NCI-H2107 treated with DMSO at 0.1 percent for 48 hours (cell line): Measurements from ENCODE around the gene LEMD2.

Experiments
- DNase-seq: peaks from one replicate; lab custom pipeline; 2025; ENCODE audit not compliant: unreplicated experiment; lab: John Stamatoyannopoulos, UW

LEMD2 gene

DNA sequence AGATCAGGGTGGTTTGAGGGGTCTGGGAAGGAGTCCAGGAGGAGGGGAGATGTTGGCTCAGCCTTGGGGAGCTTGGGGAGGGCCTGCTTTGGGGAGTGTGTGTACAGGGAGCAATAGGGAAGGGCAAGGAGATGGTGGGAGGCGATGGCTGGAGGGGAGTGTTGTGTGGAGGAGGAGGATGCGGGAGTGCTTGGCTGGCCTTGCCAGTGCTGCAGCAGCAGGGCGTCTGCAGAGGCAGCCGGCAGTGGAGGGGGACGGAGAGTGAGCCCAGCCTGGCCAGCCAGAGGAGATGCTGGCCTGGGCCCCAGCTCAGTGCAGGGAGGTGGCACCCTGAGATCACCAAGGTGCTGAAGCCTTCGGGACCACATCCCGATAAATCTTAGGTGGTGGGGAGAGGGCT lies 46.1 kb downstream of the LEMD2 start:
- no peak for DNase-seq

DNA sequence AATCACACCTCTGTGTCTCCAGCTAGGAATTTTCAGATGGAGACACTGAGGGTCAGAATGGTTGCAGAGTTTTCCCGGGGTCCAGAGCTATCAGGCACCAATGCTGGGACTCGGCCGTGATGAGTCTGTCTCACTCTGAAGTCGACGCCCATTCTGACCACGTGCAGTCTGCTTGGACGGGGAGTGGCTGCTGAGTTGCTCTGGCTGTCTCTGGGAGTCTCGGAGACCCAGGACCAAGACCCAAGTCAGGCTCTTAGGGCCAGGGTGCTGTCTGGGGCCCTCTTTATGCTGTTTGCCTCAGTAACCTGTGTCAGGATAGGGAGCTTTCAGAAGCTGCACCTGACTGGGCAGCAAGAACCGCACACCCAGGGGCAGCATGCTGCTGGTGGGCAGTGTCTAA lies 46.8 kb downstream of the LEMD2 start:
- no peak for DNase-seq

DNA sequence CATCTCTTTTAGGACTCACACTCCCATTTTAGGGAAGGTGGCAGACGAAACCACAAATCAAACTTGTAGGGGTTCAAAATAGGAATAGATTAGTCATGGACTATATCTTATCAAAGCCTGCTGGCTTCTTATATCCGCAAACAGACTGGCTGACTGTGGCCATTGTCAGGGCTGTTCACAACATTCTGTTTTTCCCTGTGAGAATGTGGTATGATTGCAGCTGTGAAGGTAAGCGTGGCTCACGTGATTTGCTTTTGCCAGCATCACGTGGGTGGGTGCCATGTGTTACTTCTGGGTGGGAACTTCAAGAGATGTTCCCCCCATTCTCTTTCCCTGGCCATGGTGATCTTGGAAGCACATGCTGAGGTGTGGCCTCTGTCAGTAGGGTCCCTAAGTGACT lies 48.1 kb downstream of the LEMD2 start:
- DNase-seq, result no peak

DNA sequence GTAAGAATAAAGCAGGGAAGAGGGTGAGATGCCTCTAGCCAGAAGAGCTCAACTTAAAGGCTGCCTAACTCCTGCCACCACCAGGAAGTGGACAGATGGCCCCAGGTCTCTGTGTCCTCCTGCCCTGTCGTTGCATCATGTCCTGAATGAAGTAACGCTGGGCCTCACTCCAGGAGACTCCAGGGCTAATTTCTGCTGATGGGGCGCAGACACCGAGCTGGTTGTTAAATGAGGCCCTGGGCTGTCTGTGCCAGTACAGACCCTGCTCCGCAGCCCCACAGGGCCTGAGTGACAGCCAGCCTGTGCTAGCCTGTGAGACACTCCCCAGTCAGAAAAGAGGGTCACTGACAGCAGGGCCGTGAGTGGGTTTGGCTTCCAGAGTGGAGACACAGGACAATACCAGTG lies 48.7 kb downstream of the LEMD2 start:
- no peak for DNase-seq

DNA sequence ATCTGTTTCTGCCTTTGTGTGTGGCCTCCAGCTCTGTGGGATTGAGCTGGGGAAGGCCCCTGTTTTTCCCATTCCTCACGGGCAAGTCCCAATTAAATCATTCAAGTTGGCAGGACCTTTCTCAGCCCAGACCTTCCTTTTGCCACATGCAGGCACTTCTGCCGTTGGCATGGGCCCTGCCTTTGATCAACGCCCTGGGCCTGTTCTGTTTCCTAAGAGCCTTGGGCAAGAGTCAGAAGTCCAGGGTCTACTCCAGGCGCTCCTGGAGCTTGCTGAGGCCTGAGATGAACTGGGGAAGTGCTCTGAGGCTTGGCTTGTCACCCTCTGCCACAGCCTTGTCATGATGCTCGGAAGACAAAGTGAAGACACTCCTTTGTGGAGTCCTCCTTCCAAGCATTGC lies 49.4 kb downstream of the LEMD2 start:
- DNase-seq, result no peak

DNA sequence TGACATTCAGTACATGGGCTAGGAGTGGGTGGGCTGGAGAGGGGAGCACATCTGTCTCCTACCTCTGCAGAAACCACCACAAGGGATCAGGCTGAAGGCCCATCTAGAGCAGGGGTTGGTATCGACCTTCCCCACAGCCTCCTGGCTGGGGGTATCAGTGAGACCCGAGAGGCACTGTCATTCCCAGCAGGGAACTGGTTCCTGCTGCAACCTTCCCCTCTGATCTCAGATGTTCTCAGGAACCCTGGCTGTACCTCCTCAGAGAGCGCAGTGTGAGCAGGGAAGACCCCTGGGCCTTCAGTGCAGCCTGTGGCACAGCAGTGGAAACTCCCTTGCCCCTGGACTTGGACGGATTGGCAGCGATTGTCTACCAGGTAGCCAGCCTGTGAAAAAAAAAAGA lies 50.1 kb downstream of the LEMD2 start:
- no peak for DNase-seq

DNA sequence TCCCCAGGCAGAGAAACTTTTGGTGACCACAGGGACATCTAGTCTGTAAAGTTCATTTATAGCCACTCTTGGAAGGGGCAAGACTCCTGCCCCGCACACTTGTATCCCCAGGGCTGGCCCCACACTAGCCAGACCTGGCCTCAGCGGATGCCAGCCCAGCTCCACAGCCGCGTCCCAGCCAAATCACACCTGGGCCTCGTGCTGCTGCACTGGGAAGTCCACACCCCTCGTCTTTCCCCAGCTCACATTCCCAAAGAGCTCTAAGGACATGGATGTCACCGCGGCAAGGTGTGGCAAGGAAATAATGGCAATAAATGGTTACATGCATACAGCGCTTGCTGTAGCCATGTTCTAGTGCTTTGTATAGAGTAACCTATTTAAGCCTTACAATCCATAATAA lies 50.8 kb downstream of the LEMD2 start:
- DNase-seq, result no peak

DNA sequence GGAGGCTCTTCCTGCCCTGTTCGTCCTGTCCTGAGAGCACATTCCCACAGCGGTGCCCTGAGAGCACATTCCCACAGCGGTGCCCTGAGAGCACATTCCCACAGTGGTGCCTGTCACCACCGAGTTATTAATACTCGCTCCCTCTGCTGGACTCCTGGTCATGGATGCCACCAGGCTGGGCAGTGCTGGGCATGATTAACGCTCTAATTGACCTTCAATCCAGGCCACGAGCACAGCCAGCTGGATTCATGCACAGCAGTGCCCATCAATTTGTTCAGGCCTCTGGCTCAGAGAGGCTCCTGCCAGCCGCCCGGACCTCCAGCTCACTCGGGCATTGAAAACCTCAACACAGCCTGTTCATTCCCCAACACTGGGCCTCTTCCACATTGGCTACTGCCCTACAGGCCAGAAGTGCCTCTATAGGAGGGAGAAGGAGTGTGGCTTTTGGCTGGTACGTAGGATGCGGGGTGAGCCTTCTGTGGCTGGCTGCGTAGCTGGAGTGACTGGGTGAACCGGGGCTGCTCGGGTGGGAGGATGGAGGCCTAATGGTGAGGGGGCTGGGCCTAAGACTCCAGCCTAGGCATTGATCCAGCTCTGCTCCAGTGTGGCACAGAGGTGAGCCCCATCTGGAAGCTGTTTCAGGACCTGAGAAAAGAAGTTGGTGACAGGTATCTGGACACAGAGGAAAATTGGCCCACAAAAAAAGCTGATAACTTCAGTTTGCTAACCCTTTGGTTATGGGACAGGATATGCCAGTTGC lies 51.5 kb downstream of the LEMD2 start:
- DNase-seq, result no peak

DNA sequence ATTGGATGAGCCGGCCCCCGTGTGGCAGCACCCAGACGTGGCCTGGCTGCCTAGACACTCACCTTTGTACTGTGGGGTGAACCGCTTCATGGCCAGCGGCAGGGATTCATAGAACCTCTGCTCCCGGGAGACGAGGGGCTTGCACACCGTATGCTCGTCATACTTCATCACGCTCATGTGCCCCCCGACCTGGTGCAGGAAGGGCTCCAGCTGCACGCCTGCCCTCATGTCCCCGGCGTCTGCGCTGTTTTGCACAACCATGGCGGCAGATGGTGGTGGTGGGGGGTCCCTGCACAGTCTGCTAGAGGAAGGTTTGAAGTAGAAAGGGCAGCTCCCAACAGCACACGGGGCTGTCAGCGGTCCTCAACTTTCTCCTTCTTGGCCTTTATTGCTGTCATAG lies 53.7 kb downstream of the LEMD2 start:
- no peak for DNase-seq

DNA sequence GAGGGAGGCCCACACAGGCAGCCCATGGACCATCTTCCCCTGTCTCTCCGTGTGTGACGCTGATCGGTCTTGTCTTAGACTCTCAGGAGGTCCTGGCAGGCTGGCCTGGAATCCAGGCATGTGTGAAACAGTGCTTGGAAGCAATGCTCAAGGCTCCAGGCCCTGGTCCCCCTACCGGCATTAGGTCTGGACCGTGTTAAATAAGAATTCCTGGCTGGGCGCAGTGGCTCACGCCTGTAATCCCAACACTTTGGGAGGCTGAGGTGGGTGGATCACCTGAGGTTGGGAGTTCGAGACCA lies 55.3 kb downstream of the LEMD2 start:
- no peak for DNase-seq

DNA sequence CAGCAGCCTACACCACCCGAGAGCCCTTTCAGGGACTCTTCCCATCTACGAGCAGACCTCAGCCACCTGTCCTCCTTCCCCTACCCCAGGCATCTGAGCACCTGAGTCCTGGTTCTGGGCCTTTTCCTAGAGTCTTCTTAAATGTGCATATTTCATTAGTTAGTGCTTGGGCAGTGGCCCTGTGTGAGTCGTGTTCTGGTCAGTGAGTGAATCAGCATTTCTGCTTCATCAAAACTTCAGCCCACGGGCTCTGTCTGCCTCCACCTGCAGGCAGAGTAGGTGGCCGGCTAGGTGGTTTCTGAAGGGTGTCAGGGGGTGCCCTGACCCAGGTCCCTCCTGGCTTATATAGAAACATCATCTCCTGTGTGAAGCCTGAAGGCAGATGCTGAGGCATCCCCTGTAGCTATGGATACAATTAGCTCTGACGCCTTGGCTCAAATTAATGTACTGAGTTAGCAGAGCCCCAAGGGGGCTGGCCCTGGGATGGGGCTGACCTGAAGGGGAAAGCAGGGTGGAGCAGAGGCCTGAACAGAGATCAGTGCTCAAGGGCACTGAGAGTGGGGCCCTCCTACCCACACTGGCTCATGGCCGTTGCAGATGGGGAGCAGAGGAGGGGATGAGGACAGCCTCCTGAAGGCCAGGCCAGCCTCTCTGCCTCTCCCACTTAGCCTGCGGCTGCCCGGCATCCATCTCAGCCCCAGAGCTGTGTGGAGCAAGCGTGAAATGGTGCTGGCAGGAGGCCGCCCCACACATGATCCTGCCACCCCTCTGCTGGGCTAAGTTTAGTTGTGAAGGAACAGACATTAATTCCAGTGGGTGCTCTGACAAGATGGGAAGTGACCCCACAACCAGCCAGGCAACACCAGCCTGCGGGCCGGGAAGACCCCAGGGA lies 55.9 kb downstream of the LEMD2 start:
- DNase-seq, result no peak

DNA sequence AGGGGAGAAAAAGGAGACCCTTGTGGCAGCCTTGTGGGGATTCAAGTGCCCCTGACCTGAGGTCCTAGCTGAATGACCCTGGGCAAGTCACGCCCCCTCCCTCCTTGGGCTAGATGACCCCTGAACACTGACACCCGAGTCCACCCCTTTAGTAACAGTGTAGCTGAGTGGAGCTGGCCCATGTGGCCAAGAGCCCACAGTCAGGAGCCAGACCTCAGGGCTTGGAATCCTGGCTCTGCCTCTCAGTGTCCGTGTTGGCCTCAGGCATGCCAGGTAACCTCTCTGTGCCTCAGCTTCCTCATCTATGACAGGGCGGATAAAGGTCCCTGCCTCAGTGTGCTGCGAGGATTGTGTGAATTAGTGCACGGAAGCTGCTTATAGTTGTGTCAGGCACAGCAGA lies 56.5 kb downstream of the LEMD2 start:
- no peak for DNase-seq

DNA sequence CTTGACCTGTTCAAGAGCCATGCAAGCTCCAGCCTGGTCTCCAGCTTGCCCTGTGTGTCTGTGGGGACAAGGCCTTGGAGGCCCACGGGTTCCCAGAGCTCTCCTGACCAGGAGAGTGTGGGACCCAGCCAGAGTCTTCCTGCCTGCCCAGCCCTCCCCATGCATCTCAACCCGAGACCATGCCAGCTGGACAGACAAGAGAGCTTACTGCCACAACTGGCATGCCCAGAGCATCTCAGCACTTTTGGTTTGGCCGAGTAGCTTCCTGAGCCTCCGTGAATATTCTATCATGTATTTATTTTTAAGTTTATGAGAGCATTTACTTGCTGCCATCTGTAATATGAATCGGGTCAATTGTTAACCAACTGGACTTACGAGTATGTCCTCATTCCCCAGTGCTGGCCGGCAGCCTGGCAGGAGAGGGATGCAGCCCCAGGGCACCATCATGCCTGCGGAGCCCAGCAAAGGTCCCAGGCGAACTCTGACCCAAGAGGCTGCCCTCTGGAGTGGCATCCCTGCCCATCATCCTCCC lies 57.1 kb downstream of the LEMD2 start:
- no peak for DNase-seq

DNA sequence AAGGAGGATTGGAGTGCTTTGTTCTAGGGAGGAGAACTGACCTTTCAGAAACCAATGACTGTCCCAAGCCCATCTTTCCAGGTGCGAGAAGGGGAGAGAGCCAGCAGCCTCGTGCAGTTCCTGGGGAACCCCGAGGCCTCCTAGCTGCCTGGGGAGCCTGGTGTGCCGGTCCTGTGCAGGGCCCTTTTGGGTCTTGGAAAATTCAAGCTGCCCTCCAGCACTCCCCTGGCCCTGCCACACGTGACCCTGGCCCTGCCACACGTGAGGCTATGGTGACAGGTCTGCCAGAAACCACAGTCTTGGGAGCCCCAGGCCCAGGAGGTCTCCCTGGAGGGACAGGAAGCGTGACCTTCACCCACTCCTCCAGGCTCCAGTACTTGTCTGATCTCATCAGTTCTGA lies 57.9 kb downstream of the LEMD2 start:
- DNase-seq, result no peak

DNA sequence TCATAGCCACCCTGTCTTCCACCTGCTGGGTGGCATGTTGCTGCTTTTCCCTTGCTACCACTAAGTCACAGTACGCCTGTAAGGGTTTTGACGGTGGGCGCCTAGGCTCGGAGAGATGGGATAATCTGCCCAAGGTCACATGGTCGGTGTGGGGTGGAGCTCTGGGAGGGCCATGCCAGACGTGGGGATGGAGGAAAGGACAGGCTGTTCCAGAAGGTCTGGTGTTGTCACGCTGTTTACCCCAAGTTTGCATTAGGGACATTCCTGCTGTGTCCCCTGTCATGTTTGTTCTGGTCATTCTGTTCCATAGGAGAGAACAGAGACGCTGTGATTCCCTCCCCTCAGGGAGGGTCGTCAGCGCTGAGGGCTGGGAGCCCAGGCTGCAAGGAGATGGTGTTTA lies 58.3 kb downstream of the LEMD2 start:
- DNase-seq, result no peak

DNA sequence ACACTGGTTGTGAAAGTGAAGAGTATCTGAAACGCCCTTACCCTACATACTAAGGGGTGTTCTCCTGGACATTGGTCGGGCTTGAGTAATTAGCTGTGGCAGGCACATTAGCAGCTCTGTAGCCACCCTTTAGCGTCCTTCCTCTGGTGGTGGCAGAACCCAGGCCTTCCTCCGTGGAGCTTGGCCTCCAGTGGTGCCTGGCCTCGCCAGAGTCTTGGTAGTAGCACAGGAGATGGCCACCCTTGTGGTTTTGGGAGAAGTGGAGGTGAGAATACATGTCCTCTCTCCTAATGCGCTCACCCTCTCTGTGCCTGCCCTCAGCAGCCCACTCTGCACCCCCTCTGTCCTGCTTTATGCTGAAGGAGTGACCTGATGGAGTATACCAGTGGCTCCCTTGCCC lies 59.9 kb downstream of the LEMD2 start:
- DNase-seq, result no peak

DNA sequence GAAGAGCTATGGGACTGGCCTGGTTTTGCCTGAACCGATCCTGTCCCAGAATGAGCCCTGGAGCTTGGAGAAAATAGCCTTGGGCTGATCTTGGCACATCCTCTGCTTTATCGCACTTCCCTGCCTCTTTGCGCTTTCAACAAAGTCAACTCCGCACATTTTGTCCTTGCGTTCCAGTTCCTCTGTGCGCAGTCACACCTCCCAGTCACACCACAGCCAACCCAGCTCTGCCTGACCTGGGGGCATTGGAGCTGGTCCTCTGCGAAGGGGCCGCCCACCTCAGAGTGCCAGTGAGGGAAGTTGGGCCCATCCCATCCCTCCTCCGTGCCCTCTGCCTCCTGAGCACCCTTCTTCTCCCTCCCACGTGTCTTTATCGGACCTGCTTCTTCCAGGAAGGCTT lies 60.5 kb downstream of the LEMD2 start:
- DNase-seq, result no peak

DNA sequence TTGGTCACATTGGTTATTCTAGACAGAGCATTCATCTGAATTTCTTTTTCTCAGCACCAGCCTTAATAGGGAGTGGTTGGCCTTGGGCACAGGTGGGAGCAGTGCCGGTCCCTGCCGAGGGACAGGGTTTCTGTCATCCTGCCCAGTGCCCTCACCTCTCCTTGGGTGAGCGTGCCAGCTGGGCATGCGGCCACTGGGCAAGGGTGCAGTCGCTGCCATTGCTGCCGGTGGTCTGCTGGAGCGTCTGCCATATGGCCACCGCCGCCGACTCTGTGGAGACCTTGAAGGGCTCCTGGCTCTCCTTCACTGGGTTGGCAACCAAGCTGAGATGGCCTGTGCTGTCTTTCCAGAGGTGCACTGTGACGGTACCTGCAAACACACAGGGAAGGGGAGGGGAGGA lies 61.0 kb downstream of the LEMD2 start:
- no peak for DNase-seq

DNA sequence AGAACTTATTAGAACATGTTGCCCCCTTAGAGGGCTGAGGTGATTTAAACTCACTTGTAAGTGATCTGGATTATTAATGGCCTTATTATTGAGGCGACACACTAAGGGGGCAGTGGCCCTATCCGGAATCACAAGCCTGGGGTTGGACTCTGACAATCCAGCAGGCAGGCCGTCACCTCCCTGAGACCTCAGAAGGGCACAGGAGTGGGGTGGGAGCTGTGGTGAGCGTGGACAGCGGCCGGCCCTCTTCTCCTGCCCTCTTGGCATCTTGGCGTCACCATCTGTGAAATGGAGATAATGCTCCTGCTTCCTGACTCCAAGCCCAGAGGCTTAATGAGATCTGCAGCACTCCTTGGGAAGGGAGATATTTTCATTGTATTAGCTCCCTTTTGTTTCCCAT lies 61.8 kb downstream of the LEMD2 start:
- DNase-seq, result no peak

DNA sequence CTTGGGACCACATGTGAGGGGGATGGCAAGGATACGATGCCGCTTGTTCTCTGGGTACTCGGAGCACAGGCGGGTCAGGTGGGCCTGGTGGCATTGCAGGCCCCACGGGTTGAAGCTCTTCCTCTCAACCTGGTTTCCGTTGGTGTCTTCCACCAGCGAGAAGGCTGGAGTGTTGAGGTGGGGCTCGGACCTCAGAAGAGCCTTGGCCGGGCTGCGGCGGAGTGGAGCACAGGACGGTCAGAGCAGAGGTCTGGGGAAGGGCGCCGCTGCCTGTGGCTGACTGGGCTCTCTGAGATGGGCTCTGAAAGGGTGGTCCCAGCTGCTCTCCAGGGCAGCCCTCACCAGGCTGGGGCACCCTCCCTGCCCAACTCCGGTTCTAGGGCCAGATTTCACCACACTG lies 62.2 kb downstream of the LEMD2 start:
- no peak for DNase-seq

DNA sequence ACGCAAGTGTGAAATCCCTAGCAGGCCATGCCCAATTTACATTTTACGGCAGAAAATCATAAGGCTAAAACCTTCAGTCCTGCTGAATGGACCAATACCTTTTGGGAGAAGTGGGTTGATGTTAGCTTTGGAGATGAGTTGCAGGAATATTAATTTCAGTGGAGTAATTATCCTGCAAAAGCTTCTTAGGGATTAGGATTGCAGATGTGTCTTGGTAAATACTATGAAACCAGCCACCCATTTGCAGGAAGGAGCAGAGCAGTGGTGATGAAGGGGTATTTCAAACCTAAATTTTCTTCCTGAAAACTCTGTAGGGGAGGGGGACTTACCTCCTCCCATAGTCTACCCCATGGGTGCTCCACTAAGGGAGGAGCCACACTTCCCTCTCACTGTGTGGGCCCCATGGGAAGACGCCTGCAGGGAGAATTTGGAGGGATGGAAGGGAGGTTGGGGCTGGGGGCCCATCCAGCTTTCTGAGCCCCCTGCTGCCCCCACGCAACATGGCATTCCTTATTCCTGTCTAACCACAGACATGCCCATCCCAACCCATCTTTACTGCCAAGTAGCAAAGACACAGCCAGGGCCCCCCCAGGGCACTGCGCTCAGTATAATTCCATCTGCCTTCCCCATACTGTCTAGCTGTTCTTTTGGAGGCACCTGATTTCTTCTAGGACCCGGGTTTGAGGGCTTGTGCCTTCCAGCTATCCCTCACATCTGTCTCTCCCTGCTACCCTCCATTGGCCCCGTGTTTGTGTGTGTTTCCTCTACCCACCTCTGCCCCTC lies 62.8 kb downstream of the LEMD2 start:
- DNase-seq, result no peak

DNA sequence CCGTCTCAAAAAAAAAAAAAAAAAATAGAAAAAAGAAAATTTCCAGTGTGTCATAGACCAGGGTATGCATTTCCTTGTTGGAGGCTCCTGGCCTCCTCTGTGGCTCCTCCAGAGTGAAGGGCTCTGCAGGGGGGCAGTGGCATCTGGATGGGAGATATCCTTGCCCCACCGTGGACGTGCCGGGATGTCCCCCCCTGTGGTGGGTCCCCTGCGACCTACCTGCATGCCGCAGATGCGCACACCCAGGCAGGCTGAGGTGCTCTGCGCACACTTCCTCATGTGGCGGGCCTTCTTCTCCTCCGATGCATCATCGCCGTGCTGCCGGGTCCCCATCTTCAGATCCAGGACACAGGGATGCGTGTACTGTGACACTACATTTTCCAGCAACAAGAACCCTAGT lies 63.7 kb downstream of the LEMD2 start:
- no peak for DNase-seq
